ENCODE data around the gene DNM2.

DNA sequence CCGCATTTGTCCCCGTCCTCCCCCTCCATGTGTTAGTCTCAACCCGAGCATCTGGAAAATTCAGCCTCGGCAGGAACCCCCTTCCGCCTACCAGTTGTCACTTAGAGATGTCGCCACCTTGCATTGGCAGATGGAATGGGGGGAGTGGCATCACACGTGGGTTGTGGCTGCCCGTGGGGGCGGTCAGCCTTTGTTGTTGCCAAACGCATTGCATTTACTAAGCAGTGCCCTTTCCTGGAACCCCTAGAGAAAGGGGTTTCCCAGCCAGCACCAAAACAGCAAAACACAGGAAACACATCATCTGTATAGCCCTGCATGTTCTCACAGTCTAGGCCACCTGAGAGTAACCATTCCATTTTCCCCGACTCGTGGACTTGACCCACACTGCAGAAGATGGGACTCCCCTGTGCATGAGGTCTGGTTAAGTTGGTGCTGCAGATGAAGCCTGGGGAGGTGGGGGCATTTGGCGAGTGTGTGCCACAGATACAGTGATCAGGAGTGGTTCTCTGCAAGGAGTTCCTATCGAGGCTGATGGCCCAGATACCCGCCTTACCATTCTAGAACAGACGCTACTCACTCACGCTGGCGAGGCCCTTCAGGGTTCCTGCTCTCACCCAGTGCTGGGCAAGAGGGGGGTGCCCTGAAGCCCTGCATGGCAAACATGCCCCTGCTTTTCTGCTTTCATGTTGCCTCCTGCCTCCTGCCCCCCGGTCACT, 79.8 kb downstream of the DNM2 start:
- TF ChIP-seq POLR2A (IDR thresholded peaks at IDR 0.05) (no peak), CTCF (IDR thresholded peaks at IDR 0.05) (no peak)

All from testis (tissue), 2 donors.